Measurements from ENCODE around the gene NAPSA. TPM values are rescaled to one million over a fixed set of nuclear protein-coding genes. Genes with fewer than 3 reads are reported as not detected.

NAPSA gene
- total and polyA plus RNA-seq, 9 of the 15 experiments (the other 6 are each of a cell fraction or from before 2014, with no cell fraction given), result 0.25 to 1.9 (median 0.69) TPM

DNA sequence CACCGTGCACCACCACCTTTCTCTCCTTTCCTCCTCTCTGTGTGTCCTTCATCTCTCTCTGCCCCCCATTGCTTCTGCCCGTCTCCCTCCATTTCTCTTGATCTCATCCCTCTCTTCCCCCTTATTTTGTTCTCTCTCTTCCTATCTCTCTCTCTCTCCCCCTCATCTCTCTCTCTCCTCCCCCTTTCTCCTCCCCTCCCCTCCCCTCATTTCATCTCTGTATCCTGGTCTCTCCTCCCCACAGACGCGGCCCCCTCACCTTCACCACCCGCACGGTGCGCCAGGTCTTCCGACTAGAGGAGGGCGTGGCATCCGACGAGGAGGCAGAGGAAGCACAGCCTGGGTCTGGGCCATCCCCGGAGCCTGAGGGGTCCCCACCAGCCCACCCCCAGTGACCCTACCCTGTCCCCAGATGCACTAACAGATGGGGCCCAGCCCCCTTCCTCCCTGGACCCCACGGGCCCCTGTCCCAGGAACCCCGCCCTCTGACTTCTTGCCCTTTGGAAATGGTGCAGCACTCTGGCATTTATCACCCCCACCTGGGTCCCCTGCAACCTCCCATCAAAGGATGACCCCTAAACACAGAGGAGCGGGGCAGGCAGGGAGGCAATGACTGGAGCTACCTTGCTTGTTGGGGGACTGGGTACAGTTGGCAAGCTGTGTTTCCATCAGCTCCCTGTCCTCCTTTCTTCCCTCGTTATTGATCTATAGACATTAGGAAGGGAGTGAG lies 55.9 kb downstream of the NAPSA start:
- 2% methylated on average over 4 of the region's 16 CpGs for WGBS (ENCODE audit: insufficient coverage, low coverage, missing lambda C conversion rate)
- Histone ChIP-seq H3K9me1 (ENCODE audit: control insufficient read depth, insufficient read depth, low read length) (no peaks in the 10 kb centered on the region), H4K20me1 (replicated peaks; ENCODE audit: control insufficient read depth, insufficient read depth, low read length) (peaks cover 3% of the 10 kb centered on the region; the same call in 1 of the 2 replicates), H3K36me3 (ENCODE audit: control insufficient read depth, insufficient read depth, low read length) (no peaks in the 10 kb centered on the region), H2AFZ (ENCODE audit: low read depth, low read length) (no peak overlapping the region), H3K4me1 (replicated peaks in 1 of 2; ENCODE audit: control insufficient read depth in 2 of 2, insufficient read depth in 2 of 2, low read length in 2 of 2) (peaks cover 0 to 32% of the 10 kb centered on the region in 2 experiments; a peak in 4 of 5 replicates), H3K4me2 (ENCODE audit: insufficient read depth, low read length) (no peak overlapping the region), H3K27ac (ENCODE audit: extremely low read depth, low read depth, low read length) (no peak overlapping the region), H3K9me3 (replicated peaks; ENCODE audit: control insufficient read depth, insufficient read depth, low read depth, low read length) (no peaks in the 10 kb centered on the region), H3K27me3 (ENCODE audit: control insufficient read depth in 2 of 2, insufficient read depth in 2 of 2, low read length in 2 of 2) (peaks cover 36 to 52% of the 10 kb centered on the region in 2 experiments), H3K9ac (ENCODE audit: insufficient read depth in 1 of 2, low read depth in 2 of 2, low read length in 2 of 2) (no peak overlapping the region), H3K4me3 (no peak overlapping the region), H3K79me2 (ENCODE audit: control insufficient read depth, insufficient read depth, low read length) (no peaks in the 10 kb centered on the region)
- TF ChIP-seq RBM39 (optimal IDR thresholded peaks at IDR 0.05; ENCODE audit: low read depth, low read length), result no peak
- peak in 2 of 4 experiments; percentile 62 to 67 for DNase-seq (ENCODE audit: extremely low read depth in 1 of 4, low spot score in 3 of 4)
- FAIRE-seq, result no peak
- ATAC-seq, result no peak
- intact Hi-C loops (cut with micrococcal nuclease) (no loop called here), in situ Hi-C loops (cut with MboI) (no loop called here)
- ChIA-PET POLR2A (interaction anchor here (0.7 kb wide), 1 partner anchor 20 kb away, joined by 3 read pairs; the partner anchor contains the start of gene KCNC3), CTCF (ENCODE audit: low intra/inter-chr PET ratio) (no interaction called here)
- no TSS peak for BruUV-seq (replicated peaks)

DNA sequence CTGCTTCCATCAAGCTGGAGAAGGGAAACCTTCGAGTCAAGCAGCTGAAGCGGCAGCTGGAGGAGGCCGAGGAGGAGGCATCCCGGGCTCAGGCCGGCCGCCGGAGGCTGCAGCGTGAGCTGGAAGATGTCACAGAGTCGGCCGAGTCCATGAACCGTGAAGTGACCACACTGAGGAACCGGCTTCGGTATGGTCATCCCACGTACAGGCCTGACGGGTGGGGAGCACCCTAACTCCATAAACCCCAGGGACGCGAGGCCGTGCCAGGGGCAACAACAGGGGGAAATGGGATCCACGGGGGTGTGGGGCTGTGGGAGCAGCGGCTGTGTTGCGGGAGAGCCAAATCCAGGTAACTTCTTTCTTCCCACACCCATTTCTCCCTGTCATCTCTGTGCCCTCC lies 56.4 kb downstream of the NAPSA start:
- ChIA-PET POLR2A (interaction anchor here (0.7 to 0.9 kb wide), 2 partner anchors 8 to 68 kb away, joined by 3 read pairs; no protein-coding TSS in a partner anchor), CTCF (ENCODE audit: low intra/inter-chr PET ratio) (no interaction called here)
- Histone ChIP-seq H3K36me3 (ENCODE audit: control insufficient read depth, insufficient read depth, low read length) (no peaks in the 10 kb centered on the region), H3K9me3 (replicated peaks; ENCODE audit: control insufficient read depth, insufficient read depth, low read depth, low read length) (no peaks in the 10 kb centered on the region), H3K9me1 (ENCODE audit: control insufficient read depth, insufficient read depth, low read length) (no peaks in the 10 kb centered on the region), H3K27me3 (ENCODE audit: control insufficient read depth in 2 of 2, insufficient read depth in 2 of 2, low read length in 2 of 2) (peaks cover 36 to 53% of the 10 kb centered on the region in 2 experiments), H3K9ac (ENCODE audit: insufficient read depth in 1 of 2, low read depth in 2 of 2, low read length in 2 of 2) (0 out of 4 replicates have a peak overlapping the region, but pooled peaks of 1 of the 2 experiments have one; percentile 54), H3K4me2 (ENCODE audit: insufficient read depth, low read length) (no peak overlapping the region), H4K20me1 (replicated peaks; ENCODE audit: control insufficient read depth, insufficient read depth, low read length) (peaks cover 3% of the 10 kb centered on the region; the same call in 1 of the 2 replicates), H3K4me3 (no peak overlapping the region), H2AFZ (ENCODE audit: low read depth, low read length) (no peak overlapping the region), H3K27ac (ENCODE audit: extremely low read depth, low read depth, low read length) (no peak overlapping the region), H3K4me1 (replicated peaks in 1 of 2; ENCODE audit: control insufficient read depth in 2 of 2, insufficient read depth in 2 of 2, low read length in 2 of 2) (peaks cover 0 to 27% of the 10 kb centered on the region in 2 experiments; a peak in 4 of 5 replicates), H3K79me2 (ENCODE audit: control insufficient read depth, insufficient read depth, low read length) (no peaks in the 10 kb centered on the region)
- no peak for DNase-seq (ENCODE audit: extremely low read depth in 1 of 4, low spot score in 3 of 4)
- no peak for FAIRE-seq
- intact Hi-C loops (cut with micrococcal nuclease), result no loop called here
- BruUV-seq (replicated peaks), result no TSS peak
- WGBS (ENCODE audit: insufficient coverage, low coverage, missing lambda C conversion rate), result 3% methylated on average over 21 of the region's 21 CpGs
- peak; percentile 22; the same call in 1 of the 3 replicates for ATAC-seq
- in situ Hi-C loops (cut with MboI), result no loop called here
- TF ChIP-seq SIN3B (IDR thresholded peaks at IDR 0.05; ENCODE audit: low read depth), result no peak
- TF ChIP-seq, protein P1, sequence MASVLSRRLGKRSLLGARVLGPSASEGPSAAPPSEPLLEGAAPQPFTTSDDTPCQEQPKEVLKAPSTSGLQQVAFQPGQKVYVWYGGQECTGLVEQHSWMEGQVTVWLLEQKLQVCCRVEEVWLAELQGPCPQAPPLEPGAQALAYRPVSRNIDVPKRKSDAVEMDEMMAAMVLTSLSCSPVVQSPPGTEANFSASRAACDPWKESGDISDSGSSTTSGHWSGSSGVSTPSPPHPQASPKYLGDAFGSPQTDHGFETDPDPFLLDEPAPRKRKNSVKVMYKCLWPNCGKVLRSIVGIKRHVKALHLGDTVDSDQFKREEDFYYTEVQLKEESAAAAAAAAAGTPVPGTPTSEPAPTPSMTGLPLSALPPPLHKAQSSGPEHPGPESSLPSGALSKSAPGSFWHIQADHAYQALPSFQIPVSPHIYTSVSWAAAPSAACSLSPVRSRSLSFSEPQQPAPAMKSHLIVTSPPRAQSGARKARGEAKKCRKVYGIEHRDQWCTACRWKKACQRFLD (CRISPR knock-in tag; IDR thresholded peaks at IDR 0.05), result no peak
- TF ChIP-seq, protein P2, sequence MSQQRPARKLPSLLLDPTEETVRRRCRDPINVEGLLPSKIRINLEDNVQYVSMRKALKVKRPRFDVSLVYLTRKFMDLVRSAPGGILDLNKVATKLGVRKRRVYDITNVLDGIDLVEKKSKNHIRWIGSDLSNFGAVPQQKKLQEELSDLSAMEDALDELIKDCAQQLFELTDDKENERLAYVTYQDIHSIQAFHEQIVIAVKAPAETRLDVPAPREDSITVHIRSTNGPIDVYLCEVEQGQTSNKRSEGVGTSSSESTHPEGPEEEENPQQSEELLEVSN (IDR thresholded peaks at IDR 0.05; ENCODE audit: borderline replicate concordance in 1 of 2, extremely low read depth in 1 of 2, insufficient read depth in 1 of 2, insufficient read length in 1 of 2, low read depth in 1 of 2, low read length in 1 of 2, poor library complexity in 1 of 2, severe bottlenecking in 1 of 2), result no peak
- no peak for TF ChIP-seq RBM39 (optimal IDR thresholded peaks at IDR 0.05; ENCODE audit: low read depth, low read length)
- TF ChIP-seq SRSF9 (IDR thresholded peaks at IDR 0.05; ENCODE audit: borderline replicate concordance, low read depth, low read length), result no peak
- TF ChIP-seq GTF2E2 (tag; IDR thresholded peaks at IDR 0.05), result no peak
- no peak for TF ChIP-seq CCNT2 (IDR thresholded peaks at IDR 0.05; ENCODE audit: borderline replicate concordance, extremely low read depth, insufficient read length, low read depth, low read length)
- TF ChIP-seq FOXM1 (IDR thresholded peaks at IDR 0.05; ENCODE audit: low read depth), result no peak
- no peak for TF ChIP-seq FOXM1 (CRISPR knock-in tag; IDR thresholded peaks at IDR 0.05; ENCODE audit: low read depth)

Data from K562 (cell line).